ENCODE results near the gene IGF2BP1. TPM values are rescaled to one million over a fixed set of nuclear protein-coding genes. Genes with fewer than 3 reads are reported as not detected.

Gene IGF2BP1
- total and polyA plus RNA-seq, 2 donors (not counting 1 experiment from before 2014, with no cell fraction given) = under 0.01 to 1.1 TPM

DNA sequence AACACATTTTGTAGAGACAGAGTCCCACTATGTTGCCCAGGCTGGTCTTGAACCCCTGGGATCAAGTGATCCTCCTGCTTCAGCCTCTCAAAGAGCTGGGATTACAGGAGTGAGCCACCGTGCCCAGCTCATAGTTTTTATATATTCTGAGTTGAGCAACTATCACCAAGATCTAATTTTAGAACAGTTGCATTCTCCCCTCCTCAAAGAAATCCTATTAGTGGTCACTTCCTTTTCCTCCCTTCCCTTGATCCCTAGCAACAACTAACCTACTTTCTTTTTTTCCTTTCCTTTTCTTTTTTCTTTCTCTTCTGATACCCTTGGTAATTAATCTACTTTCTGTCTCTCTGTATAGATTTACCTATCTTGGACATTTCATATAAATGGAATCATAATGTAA, 73.9 kb downstream of the IGF2BP1 start:
- Histone ChIP-seq H3K27me3 (ENCODE audit: control insufficient read depth, insufficient read depth, low read length) (no peaks in the 10 kb centered on the region), H3K4me3 (replicated peaks in 1 of 4; ENCODE audit: control extremely low read depth in 1 of 4, insufficient read depth in 1 of 4, low read depth in 3 of 4, low read length in 4 of 4) (no peak overlapping the region), H3K9ac (ENCODE audit: insufficient read depth, low read length) (no peak overlapping the region), H3K9me3 (ENCODE audit: control insufficient read depth, insufficient read depth, low read depth, low read length) (no peaks in the 10 kb centered on the region), H4K20me1 (ENCODE audit: control insufficient read depth, extremely low read depth, insufficient read depth, low read length) (no peaks in the 10 kb centered on the region), H3K4me1 (ENCODE audit: control insufficient read depth, extremely low read depth, insufficient read depth, low read length) (no peaks in the 10 kb centered on the region), H2AFZ (ENCODE audit: low read length) (no peak overlapping the region), H3K4me2 (ENCODE audit: extremely low read depth, insufficient read depth, low read length) (no peak overlapping the region), H3K27ac (ENCODE audit: insufficient read depth, low read length) (no peak overlapping the region), H3K36me3 (ENCODE audit: control insufficient read depth, insufficient read depth, low read length) (no peaks in the 10 kb centered on the region), H3K79me2 (ENCODE audit: control insufficient read depth, insufficient read depth, low read length) (no peaks in the 10 kb centered on the region)
- DNase-seq (ENCODE audit: low read depth in 2 of 2) = peak in 1 of 2 donors; percentile 20
- TF ChIP-seq EZH2 (IDR thresholded peaks at IDR 0.05; ENCODE audit: low read length, missing control alignments) = no peak
- TF ChIP-seq, protein P1, sequence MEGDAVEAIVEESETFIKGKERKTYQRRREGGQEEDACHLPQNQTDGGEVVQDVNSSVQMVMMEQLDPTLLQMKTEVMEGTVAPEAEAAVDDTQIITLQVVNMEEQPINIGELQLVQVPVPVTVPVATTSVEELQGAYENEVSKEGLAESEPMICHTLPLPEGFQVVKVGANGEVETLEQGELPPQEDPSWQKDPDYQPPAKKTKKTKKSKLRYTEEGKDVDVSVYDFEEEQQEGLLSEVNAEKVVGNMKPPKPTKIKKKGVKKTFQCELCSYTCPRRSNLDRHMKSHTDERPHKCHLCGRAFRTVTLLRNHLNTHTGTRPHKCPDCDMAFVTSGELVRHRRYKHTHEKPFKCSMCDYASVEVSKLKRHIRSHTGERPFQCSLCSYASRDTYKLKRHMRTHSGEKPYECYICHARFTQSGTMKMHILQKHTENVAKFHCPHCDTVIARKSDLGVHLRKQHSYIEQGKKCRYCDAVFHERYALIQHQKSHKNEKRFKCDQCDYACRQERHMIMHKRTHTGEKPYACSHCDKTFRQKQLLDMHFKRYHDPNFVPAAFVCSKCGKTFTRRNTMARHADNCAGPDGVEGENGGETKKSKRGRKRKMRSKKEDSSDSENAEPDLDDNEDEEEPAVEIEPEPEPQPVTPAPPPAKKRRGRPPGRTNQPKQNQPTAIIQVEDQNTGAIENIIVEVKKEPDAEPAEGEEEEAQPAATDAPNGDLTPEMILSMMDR (conservative IDR thresholded peaks at IDR 0.05 in 1 of 2, IDR thresholded peaks at IDR 0.05 in 1 of 2; ENCODE audit: low read depth in 1 of 2, low read length in 2 of 2) = no peak

GRCh38 chr17:49074851-49075540, 77.8 kb downstream of the IGF2BP1 start:
- no peak overlapping the region for H3K4me3 ChIP-seq (replicated peaks in 1 of 4; ENCODE audit: control extremely low read depth in 1 of 4, insufficient read depth in 1 of 4, low read depth in 3 of 4, low read length in 4 of 4)
- H3K9ac ChIP-seq (ENCODE audit: insufficient read depth, low read length) = no peak overlapping the region
- H3K9me3 ChIP-seq (ENCODE audit: control insufficient read depth, insufficient read depth, low read depth, low read length) = no peaks in the 10 kb centered on the region
- no peaks in the 10 kb centered on the region for H3K27me3 ChIP-seq (ENCODE audit: control insufficient read depth, insufficient read depth, low read length)
- no peak overlapping the region for H2AFZ ChIP-seq (ENCODE audit: low read length)
- H3K36me3 ChIP-seq (ENCODE audit: control insufficient read depth, insufficient read depth, low read length) = no peaks in the 10 kb centered on the region
- H3K79me2 ChIP-seq (ENCODE audit: control insufficient read depth, insufficient read depth, low read length) = no peaks in the 10 kb centered on the region
- no peak for TF ChIP-seq EZH2 (IDR thresholded peaks at IDR 0.05; ENCODE audit: low read length, missing control alignments)
- no peak overlapping the region for H3K27ac ChIP-seq (ENCODE audit: insufficient read depth, low read length)
- no peak overlapping the region for H3K4me2 ChIP-seq (ENCODE audit: extremely low read depth, insufficient read depth, low read length)
- no peaks in the 10 kb centered on the region for H4K20me1 ChIP-seq (ENCODE audit: control insufficient read depth, extremely low read depth, insufficient read depth, low read length)
- DNase-seq (ENCODE audit: low read depth in 2 of 2) = peak in 1 of 2 donors; percentile 42
- peaks cover 4% of the 10 kb centered on the region for H3K4me1 ChIP-seq (ENCODE audit: control insufficient read depth, extremely low read depth, insufficient read depth, low read length)

GRCh38 chr17:49076573-49077384, 79.6 kb downstream of the IGF2BP1 start:
- H3K27me3 ChIP-seq (ENCODE audit: control insufficient read depth, insufficient read depth, low read length) = no peaks in the 10 kb centered on the region
- H3K9me3 ChIP-seq (ENCODE audit: control insufficient read depth, insufficient read depth, low read depth, low read length) = no peaks in the 10 kb centered on the region
- H3K4me2 ChIP-seq (ENCODE audit: extremely low read depth, insufficient read depth, low read length) = no peak overlapping the region
- H2AFZ ChIP-seq (ENCODE audit: low read length) = peak overlapping the region; percentile 4
- H3K4me3 ChIP-seq (replicated peaks in 1 of 4; ENCODE audit: control extremely low read depth in 1 of 4, insufficient read depth in 1 of 4, low read depth in 3 of 4, low read length in 4 of 4) = no peak overlapping the region
- H3K9ac ChIP-seq (ENCODE audit: insufficient read depth, low read length) = no peak overlapping the region
- peak overlapping the region; percentile 4 for H3K27ac ChIP-seq (ENCODE audit: insufficient read depth, low read length)
- no peaks in the 10 kb centered on the region for H3K79me2 ChIP-seq (ENCODE audit: control insufficient read depth, insufficient read depth, low read length)
- TF ChIP-seq, protein P1 (conservative IDR thresholded peaks at IDR 0.05 in 1 of 2, IDR thresholded peaks at IDR 0.05 in 1 of 2; ENCODE audit: low read depth in 1 of 2, low read length in 2 of 2) = no peak
- no peak for TF ChIP-seq EZH2 (IDR thresholded peaks at IDR 0.05; ENCODE audit: low read length, missing control alignments)
- no peaks in the 10 kb centered on the region for H3K36me3 ChIP-seq (ENCODE audit: control insufficient read depth, insufficient read depth, low read length)
- peaks cover 4% of the 10 kb centered on the region for H3K4me1 ChIP-seq (ENCODE audit: control insufficient read depth, extremely low read depth, insufficient read depth, low read length)
- H4K20me1 ChIP-seq (ENCODE audit: control insufficient read depth, extremely low read depth, insufficient read depth, low read length) = no peaks in the 10 kb centered on the region
- peak; percentile 80 to 91 for DNase-seq (ENCODE audit: low read depth in 2 of 2)
